GM19043 (cell line): ENCODE data around the gene KRTCAP2.
"Not testable (repeated sequence)": the region's sequence is repeated elsewhere in the genome, so short reads cannot be mapped to it uniquely, and the experiment has no call there.

Experiments
- ATAC-seq: cut with Tn5 transposase; IDR thresholded peaks from one replicate; pipeline ENCODE4 v1.9.1; 2021; ENCODE audit warnings: low read depth; ENCODE audit not compliant: unreplicated experiment

The KRTCAP2 gene

GRCh38 chr1:155200920-155201319, 27.8 kb upstream of the KRTCAP2 start:
- no peak for ATAC-seq

GRCh38 chr1:155199792-155200191, 26.7 kb upstream of the KRTCAP2 start:
- ATAC-seq, result no peak

GRCh38 chr1:155198547-155198906, 25.4 kb upstream of the KRTCAP2 start:
- ATAC-seq, result no peak

GRCh38 chr1:155197901-155198546, 24.9 kb upstream of the KRTCAP2 start:
- no peak for ATAC-seq

GRCh38 chr1:155196893-155197638, 24.0 kb upstream of the KRTCAP2 start:
- ATAC-seq, result no peak

GRCh38 chr1:155196103-155196892, 23.2 kb upstream of the KRTCAP2 start:
- no peak for ATAC-seq

GRCh38 chr1:155195201-155196102, 22.3 kb upstream of the KRTCAP2 start:
- no peak for ATAC-seq

GRCh38 chr1:155193991-155194240, 20.8 kb upstream of the KRTCAP2 start:
- not testable (repeated sequence) for ATAC-seq

GRCh38 chr1:155193275-155193990, 20.3 kb upstream of the KRTCAP2 start:
- ATAC-seq, result peak; percentile 71

- ATAC-seq, result no peak
Measured at GRCh38 chr1:155192346-155193274, 19.5 kb upstream of the KRTCAP2 start.

GRCh38 chr1:155191904-155192303, 18.8 kb upstream of the KRTCAP2 start:
- ATAC-seq, result no peak

GRCh38 chr1:155189926-155190325, 16.8 kb upstream of the KRTCAP2 start:
- not testable (repeated sequence) for ATAC-seq

GRCh38 chr1:155188268-155188667, 15.2 kb upstream of the KRTCAP2 start:
- ATAC-seq, result no peak

- ATAC-seq, result no peak
Measured at GRCh38 chr1:155187456-155187891, 14.4 kb upstream of the KRTCAP2 start.

- ATAC-seq, result no peak
Measured at GRCh38 chr1:155186794-155187455, 13.8 kb upstream of the KRTCAP2 start.

GRCh38 chr1:155186067-155186793, 13.1 kb upstream of the KRTCAP2 start:
- no peak for ATAC-seq

GRCh38 chr1:155185783-155186066, 12.6 kb upstream of the KRTCAP2 start:
- no peak for ATAC-seq
